HG02840 (cell line): ENCODE results near the gene H2BK1.

Experiments
- ATAC-seq: cut with Tn5 transposase; IDR thresholded peaks from one replicate; pipeline ENCODE4 v1.9.1; 2021; ENCODE audit warnings: mild to moderate bottlenecking, moderate library complexity, moderate number of reproducible peaks; ENCODE audit not compliant: unreplicated experiment, low FRiP score

Gene H2BK1

DNA sequence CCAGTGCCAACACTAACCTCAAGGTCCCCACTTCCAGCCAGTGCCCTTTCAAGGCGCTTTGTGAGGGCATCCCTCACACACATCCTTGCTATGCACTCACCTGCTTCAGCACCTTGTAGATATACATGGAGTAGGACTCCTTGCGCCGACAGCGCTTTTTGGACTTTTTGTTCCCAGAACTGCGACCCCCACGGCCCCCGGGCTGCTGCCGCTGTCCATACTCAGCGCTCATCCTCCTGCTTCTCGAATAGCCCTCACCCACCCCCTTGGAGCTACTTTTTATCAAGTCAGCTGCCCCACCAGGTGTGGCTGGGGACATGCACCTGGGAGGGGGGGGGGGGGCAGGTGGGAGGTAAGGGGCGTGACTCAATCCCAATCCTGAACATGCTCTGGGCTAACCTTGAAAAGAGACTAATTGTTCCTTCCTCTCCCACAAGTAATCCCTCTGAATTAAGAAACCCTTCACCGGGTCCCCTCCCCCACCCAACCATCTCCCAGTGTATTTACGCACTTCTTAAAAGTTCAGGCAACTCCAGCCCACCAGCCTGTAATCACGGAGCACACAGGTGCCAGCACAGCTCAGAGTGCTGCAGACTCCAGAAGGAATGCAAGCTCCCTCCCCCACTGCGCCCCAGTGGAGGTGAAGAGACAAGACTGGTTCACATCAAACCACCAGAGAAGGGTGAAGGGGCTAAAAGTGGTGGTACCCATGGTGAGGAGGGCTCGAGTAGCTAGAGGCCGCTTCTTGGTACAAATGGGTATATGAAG, at the start of gene H2BK1:
Gene H2BK1 (minus strand): TSS at position 402 of the 768 bp plus-strand sequence. CDS start 170 bp downstream, at position 232.
- no peak for ATAC-seq

DNA sequence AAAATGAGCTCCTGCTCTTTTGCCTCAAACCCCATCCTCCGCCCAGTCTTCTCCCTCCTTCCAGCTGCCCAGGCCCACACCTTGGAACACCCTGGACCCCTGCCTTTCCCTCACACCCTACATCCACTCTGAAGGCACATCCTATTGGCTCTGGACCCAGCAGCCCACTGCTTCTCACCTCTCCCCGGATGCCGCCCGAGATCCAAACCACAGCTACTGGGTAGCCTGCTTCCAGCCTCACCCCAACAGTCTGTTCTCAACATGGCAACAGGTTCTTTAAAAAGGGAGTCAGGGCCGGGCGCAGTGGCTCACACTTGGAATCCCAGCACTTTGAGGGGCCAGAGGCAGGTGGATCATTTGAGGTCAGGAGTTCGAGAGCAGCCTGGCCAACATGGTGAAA, 47.7 kb upstream of the H2BK1 start:
- ATAC-seq = no peak

DNA sequence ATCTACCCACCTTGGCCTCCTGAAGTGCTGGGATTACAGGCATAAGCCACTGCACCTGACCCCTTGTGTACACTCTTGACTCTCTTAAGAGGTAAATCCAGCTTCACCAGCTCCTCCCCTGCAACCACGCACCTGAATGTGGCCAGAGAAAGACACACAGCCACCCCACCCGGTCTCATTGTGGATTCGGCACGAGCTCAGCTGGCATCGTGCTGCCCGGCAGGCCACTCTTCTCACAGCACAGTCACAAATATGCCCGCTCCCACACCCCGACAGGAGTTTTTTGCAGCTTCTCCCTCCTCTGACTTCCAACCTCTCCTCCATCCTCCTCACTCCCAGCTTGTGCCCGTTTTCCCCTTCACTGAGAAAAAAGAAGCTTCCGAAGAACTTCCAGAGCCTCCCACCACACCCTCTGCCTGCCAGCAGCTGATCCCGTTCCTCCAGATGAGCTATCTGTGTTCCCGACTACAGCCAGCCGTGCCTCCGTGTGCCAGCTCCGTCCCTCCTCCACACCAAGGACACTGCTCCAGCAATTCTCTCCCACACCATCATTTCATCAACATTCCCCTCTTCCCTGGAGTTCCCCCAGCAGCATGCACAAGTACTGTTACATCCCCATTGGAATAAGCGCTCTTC, 46.2 kb upstream of the H2BK1 start:
- no peak for ATAC-seq

DNA sequence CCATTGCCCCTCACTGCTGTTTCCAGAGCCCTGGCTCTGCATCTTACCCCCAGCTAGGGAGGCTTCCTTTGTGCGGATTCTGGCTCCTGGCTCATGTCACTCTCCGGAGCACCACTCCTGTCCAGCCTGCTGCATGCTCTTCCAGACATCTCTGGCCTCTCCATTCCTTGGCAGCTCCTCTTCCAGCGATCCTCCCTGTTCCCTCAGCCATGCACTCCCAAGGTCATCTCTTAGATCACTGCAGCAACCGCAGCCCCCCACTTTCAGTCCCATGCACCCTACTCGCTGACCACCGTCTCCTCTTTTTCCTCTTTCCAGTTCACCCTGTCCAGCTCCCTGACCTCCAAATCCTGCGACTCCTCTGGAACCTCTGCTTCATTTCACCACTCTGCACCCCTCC, 45.1 kb upstream of the H2BK1 start:
- no peak for ATAC-seq

DNA sequence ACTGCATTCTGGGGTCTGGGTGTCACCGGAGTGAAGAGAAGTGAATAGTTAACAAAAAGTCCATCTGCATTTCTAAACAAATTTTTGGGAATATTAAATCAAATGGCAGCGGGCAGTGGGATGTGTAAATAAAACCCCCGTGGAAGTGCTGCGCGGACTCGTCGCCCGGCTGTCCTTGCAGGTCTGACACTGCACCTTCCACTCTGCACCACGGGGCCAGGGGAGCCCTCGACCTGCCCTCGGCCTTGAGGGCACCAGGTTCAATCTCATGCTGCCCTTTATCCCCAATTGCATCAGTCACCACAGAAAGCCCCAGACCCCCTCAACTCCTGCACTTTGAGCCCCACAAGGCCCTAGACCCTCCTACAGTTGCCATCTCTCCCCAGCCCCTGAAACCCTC, 44.6 kb upstream of the H2BK1 start:
- no peak for ATAC-seq

DNA sequence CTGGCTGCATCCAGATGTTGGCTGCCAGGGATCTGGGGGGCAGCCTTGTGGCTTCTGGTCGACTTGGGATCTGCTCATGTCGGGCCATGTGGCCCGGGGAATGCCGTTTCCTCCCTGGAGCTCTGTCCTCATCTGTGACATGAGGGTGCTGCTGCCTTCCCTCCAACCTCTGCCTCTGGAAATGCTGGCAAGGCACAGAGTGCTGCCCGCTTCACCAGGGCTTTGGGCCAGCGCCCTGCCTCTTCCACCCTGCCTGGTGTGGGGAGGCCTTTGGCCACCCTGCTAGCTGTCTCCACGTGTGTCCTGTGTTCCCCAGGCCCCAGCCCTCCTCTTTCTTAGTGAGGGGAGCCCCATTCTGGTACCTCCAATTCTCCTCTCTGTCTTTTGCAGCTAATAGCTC, 44.0 kb upstream of the H2BK1 start:
- no peak for ATAC-seq

DNA sequence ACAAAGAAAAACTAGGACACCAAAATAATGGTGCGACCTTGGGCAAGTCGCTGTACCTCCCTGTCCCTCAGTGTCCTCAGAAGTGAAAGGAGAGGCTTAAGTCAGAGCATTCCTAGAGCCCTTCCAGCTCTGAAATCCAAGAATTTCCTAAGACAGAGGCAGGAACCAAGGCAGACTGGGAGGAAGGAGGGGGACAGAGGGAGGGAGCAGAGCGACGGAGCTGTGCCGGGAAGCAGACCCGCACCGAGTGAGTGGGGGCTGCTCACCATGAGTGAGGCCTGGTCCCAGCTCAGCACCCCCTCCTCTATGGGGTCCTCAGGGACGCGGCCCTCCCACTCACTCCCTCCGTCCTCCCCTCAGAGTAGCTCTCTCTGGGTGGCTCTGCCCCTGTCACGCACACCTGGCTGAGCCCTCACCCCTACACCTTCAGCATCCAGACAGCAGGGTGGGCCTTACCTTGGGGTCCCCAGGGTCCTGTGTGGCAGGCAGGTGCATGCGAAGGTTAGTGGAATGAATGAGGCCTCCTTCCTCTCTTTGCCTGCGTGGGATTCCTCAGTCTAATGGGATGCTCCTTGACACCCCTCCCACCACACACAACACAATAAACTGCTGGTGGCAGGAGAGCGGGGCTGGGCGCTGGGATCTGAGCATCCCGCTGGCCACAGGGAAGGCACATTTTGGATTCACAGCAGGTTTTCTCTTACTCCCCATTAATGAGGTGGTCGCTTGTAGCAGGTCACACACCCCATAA, 42.8 kb upstream of the H2BK1 start:
- no peak for ATAC-seq

DNA sequence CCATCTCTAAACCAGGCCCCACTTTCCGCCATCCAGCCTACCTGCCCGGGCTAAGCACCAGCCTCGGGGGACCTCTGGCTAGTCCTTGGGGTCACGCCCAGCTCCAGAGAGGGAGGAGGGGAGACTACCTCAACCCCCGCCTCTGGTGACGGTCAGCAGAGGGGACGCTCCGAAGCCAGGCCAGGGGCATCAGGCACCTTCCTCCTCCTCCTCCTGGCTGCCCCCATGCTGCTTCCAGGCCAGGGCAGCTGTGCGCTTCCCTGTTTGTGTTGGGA, 42.2 kb upstream of the H2BK1 start:
- ATAC-seq = no peak

DNA sequence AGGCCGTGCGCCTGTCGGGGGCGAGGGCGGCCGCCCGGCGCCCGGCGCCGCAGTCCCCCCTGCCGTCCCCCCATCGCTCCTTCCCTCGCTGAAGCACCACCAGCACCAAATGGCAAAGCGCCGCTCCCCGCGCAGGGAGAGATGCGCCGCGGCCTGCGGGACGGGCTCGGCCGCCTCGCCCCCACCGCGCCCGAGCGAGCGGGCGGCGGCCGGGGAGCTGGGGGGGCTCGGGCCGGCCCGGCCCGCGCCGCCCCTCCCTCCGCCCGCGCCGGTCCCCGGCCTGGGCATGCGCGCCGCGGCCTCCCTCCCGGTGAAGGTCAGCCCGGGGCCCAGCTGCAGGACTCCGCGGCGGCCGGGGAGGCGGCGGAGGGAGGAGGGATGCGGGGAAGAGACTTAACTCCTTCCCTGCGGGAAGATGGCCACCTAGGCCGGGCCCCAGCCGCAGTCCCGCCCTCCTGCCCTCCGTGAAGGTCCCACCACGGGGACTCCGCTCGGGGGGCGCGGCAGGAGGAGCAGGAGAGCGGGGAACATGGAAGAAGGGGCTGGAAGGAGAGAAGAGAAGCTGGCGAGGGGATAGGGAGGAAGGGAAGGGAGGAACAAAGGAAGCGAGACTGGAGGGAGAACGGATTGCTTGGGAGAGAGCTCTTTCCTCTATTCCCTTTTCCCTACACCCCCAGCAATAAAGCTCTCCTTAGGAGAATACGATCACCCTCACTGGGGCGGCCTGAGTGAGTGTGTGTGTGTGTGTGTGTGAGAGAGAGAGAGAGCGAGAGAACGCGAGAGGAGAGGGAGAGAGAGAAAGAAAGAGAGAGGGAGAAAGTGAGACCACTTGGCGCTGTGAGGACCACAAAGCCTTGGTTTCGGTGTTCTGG, 41.6 kb upstream of the H2BK1 start:
- no peak for ATAC-seq

DNA sequence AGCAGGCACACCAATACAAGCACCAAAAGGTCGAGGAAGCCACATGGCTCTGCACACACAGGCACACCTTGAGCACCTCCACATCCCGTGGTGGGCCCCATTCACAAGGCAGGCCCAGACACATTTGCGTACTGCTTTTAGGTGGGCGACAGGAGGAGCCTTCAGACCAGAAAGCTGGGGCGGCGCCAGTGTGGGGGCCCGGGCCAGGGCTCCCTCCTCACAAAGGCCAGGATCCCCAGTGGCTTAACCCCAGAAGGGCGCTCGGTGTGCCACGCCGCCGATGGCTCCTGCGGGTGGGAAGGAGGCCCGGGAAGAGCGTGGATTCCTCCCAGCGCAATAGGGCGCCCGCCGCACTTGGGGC, 41.0 kb upstream of the H2BK1 start:
- ATAC-seq = no peak

DNA sequence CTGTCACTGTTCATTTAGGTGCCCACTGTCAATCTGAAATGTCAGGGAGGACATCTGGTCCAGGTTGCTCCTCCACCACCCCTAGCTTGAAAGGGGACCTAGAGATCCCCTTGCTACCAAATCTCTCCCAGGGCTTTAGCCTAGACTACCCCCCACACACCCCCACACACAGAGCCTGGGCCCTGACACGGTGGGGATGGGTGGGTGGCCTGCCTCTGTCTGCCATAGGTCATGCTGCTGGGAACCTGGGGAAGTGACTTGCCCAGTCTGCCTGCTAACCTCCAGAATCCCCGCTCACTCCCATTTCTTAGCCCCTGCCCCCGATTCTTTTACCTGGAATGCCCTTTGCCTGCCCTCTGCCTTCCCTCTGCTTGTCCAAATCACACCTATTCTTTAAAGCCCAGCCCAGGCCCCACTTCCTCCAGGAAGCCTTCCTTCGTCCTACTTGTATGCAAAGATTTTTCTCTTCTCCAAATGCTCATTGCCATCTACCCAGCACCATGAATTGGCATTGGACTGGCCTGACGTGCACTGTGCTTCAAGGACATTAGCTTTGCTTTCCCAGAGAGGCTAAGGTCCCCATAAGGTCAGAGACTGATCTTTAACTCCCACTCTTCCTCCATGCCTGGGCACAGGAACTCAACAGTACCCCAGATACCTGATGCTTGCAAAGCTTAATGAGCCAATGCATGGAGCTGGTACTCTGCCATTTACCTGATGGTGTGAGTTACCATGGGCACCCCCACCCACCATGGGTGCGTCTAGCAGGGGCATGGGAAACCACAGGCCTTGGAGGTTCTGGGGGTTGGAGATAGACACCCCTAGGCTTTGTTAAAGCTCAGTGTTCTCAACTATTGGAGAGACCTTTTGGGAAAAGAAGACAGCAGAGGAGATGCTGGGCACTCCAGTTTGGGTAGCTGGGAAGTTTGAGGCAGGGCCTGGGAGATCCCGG, 40.2 kb upstream of the H2BK1 start:
- no peak for ATAC-seq

DNA sequence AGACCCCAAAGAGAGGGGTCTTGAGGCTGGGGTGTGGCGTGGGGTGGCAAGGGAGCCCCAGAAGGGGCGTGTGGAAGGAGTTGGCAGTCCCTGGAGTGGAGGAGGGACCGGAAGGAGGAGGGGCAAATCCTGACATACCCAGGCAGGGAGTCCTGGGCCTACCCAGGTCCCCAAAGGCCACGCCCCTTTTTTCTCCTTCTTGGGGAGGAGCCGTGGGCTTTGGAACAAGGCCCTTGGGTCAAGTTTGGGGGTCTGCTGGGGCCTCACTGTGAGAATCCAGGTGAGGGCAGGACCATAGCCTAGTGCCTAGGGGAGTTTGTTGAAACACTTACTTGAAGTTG, 39.4 kb upstream of the H2BK1 start:
- ATAC-seq = no peak

DNA sequence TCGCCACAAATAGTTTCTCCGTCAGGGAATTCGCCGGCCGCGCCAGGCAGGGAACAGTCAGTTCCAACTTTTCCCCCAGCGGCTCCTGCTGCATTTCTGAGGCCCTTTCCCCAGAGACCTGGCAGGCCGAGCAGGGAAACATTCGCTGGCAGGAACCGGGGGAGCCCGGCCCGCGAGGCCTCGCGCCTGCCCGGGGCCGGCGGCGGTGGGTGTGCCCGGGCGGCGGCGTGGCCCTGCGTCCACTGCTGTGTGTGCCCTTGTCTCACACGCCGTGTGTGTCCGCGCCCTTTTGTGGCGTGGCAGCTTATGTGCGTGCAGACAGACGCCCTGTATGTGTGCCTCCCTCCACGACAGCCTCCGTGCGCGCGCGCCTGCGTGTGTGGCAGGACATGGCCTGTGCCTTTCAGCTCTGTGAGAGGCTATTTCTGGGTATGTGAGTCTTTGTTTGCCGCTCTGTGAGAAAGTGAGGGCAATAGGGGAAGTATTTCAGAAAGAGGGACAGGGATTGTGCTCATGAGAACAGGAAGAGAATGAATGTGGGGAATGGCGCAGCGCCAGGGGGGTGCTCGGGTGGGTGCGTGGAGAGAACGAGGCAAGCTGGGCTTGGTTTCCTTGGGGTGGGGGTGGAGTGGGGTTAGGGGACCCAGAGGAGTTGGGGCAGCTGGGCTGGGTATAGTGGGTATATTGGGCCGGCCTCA, 38.9 kb upstream of the H2BK1 start:
- no peak for ATAC-seq

DNA sequence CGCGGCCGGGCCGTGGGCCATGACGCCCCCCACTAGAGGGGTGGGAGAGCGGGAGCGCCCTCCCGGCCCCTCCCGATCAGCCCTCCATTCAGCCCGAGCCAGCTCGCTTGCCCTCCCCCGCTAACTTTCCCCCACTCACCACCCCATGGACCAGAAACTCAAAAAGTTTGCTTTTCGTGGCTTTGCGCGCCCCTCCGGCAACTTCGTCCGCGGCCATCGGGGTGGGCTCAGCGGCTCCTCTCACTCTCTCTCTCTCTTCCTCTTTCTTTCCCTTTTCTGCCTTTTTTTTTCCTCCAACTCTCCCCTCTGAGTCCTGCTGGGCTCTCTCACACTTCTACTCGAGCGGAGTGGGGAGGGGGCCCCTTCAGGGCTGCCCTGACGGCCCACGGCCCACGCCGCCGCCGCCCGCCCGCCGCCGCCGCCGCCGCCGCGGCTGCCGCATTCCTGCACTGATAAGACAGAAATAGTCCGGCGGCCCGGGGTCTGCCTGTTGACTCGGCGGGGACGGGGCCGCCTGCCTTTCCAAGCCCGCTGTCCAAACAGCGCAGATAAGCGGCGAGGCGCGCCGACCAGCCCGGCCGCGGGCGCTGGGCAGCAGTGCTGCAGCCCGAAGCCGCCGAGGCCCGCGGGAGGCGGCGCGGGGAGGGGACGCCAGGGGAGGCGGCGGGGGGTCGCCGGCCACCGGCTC, 38.2 kb upstream of the H2BK1 start, which contains the start of gene SMARCD3:
Gene SMARCD3 (minus strand): TSS at position 349 of the 688 bp plus-strand sequence. CDS start 132 bp downstream, at position 217.
- ATAC-seq = no peak

DNA sequence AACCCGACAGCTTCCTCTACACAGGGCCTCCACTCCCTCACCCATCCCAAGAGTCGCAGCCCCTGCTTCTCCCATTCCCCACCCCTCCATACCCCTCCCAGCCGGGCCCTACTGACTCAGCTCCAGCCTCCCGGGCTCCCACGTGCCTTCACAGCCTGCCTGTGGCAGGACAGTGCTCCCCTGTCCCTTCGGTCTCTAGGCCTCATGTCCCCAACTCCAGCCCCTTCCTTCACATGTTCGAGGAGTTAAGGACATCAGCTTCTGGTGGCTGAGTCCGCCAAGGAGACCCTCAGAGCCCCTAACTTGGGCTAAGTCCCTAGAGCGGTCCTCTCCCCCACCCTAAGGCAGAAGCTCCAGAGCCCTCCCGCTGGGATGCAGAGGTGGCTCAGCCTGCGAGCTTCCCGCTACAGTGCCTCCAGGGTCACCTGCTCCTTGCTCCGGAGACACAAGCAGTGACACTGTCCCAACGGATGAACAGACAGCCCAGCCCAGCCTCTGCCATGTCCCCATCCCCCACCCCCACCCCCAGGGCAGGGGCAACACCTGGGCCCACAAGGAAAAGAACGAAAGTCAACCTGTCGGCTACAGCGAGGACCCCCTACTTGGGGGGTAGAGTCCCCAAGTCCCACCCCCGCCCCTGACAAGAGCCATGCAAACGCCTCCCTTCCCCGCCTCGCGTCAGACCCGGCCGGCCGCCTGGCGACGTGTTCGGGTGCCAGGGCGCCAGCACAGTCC, 37.5 kb upstream of the H2BK1 start:
- ATAC-seq = no peak

DNA sequence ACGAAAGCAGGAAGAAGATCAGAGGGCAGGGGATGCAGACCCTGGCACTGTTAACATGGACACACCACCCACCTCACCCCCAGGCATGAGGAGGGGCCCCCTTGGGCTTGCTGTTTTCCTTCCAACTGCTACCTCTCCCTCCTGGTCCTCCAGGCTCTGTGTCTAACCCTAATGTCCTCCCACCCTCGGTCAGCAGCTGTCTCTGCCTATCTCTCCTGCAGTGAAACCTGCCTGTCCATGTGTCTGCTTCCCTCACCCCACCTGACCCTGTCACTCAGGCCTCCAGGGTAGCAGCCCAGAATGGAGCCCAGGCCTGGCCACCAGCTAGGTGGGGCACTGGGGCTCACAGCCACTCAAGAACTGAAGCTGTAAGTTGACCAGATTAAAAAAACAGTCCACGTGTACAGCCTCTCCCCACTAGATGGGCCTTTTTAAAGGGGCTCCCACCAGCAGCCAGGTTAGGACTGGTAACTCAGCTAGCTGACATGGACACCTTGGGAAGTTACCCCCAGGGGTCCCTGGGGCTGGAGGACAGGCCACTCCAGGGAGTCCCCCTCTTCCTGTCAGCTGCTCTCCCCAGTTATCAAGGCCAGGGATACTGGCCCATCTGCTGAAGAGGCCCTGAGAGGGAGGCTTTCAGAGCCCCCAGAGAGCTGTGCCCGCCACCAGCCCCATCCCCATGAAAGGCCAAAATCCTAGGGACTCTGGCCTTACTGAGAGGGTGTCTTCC, 36.7 kb upstream of the H2BK1 start:
- no peak for ATAC-seq

DNA sequence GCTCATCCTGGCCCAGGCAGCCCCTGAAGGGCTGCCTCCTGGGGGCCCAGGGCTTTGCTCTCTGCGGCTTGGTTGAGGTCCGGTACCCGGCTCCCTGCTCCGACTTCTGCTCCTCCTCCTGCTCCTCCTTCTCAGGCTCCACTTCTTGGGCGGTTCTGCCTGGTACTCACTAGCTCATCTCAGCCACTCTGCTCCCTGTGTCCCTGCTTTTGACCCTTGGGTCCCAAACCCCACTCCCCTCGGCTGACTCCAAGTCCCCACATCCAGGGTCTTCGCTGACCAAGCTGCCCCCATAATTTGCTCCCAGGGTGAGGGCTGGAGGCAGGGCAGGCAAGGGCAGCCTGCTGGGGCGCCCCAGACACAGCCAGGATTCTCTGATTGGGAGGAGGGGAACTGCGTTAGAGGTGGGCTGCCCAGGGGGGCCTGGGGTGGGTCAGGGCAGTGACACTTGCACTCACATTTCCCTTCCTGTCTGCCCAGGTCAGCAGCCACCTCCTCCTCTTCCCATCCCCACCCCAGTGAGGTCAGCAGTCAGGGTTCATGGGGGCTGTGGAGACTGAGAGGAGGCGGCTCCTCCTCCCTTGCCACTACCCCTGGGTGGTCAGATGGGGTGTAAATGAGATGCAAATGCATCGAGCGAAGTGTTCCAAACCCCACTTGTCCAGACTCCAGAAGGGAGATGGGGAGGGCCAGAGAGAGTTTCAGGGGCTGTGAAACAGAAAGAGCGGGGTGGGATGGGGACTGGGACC, 36.0 kb upstream of the H2BK1 start:
- ATAC-seq = no peak
